Measurements from ENCODE around the gene TERC. TPM values are rescaled to one million over a fixed set of nuclear protein-coding genes. Genes with fewer than 3 reads are reported as not detected.

The TERC gene
- total and polyA plus RNA-seq, 2 experiments from 2014 or later, result 45.9 TPM; not detected in 1

DNA sequence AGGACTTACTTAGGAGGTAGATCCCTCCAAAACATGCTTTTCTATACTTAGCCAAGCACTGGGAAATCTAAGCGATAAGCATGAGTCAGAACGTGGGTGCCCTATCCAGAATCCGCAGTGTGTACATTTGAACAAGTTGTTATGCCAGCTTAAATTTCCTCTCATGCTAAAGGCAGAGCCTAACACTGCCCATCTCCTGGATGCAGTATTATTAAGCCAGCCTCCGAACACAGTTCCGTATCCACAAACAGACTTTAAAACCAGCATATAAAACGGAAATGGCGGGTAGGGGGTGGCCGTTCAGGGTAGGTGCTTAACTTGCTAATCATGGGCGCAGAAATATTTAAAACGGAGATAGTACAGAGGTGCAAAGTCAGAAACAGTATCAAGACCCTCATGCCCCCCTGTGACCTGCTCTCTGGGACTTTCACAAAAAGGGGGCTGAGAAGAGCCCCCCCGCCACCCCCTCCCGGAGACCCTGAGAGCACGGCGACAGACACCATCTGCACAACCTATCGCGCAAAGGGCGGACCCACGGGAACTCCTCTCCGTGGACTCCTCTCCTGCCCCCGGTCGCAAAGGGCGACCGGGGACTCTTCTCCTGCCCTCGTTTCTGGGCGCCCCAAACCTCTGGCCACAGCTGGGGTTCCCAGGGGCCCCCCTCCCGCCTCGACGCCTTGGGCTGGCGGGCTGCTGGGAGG, 46.9 kb upstream of the TERC start:
- Histone ChIP-seq H3K27me3 (no peaks in the 10 kb centered on the region), H3K9me3 (ENCODE audit: low read depth) (no peaks in the 10 kb centered on the region), H3K36me3 (no peaks in the 10 kb centered on the region), H3K4me1 (ENCODE audit: low read depth) (peaks cover 13% of the 10 kb centered on the region), H3K4me3 (peak overlapping the region; percentile 32), H3K27ac (peak overlapping the region; percentile 66)
- TF ChIP-seq, protein P1, sequence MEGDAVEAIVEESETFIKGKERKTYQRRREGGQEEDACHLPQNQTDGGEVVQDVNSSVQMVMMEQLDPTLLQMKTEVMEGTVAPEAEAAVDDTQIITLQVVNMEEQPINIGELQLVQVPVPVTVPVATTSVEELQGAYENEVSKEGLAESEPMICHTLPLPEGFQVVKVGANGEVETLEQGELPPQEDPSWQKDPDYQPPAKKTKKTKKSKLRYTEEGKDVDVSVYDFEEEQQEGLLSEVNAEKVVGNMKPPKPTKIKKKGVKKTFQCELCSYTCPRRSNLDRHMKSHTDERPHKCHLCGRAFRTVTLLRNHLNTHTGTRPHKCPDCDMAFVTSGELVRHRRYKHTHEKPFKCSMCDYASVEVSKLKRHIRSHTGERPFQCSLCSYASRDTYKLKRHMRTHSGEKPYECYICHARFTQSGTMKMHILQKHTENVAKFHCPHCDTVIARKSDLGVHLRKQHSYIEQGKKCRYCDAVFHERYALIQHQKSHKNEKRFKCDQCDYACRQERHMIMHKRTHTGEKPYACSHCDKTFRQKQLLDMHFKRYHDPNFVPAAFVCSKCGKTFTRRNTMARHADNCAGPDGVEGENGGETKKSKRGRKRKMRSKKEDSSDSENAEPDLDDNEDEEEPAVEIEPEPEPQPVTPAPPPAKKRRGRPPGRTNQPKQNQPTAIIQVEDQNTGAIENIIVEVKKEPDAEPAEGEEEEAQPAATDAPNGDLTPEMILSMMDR (IDR thresholded peaks at IDR 0.05; ENCODE audit: low read depth, low read length), result no peak
- peak; percentile 32 to 81 for DNase-seq (ENCODE audit: low read depth in 1 of 2, low spot score in 1 of 2)

DNA sequence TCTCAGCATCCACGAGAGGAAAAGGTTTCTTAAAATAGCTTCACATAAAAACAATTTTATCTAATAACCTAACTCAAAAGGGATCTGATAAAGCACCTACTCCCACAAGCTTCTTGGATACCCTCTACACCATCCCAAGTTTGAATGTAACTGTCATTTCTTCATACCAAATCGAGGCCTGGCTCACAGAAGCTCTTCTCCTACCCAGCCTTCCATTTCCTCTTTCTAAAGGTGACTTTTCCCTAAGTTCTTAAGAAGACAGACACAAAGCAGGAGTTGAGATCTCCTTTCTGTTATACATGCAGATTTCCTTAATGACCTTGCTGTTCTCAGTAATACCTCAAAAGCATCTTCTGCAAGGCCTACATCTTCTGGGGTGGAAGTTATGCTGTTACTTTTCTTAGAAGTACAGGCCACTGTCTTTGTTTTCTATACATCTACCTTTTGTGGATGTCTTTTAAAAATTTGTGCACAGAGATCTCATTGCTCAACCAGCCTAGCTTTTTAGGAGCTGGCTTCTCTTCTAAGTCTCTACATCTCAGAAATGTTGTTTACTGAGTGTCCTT, 44.5 kb upstream of the TERC start:
- H3K4me3 ChIP-seq, result no peak overlapping the region
- TF ChIP-seq, protein P1 (IDR thresholded peaks at IDR 0.05; ENCODE audit: low read depth, low read length), result no peak
- no peaks in the 10 kb centered on the region for H3K36me3 ChIP-seq
- no peaks in the 10 kb centered on the region for H3K9me3 ChIP-seq (ENCODE audit: low read depth)
- DNase-seq (ENCODE audit: low read depth in 1 of 2, low spot score in 1 of 2), result no peak
- H3K27me3 ChIP-seq, result no peaks in the 10 kb centered on the region
- H3K27ac ChIP-seq, result peak overlapping the region; percentile 64
- H3K4me1 ChIP-seq (ENCODE audit: low read depth), result peaks cover 13% of the 10 kb centered on the region

DNA sequence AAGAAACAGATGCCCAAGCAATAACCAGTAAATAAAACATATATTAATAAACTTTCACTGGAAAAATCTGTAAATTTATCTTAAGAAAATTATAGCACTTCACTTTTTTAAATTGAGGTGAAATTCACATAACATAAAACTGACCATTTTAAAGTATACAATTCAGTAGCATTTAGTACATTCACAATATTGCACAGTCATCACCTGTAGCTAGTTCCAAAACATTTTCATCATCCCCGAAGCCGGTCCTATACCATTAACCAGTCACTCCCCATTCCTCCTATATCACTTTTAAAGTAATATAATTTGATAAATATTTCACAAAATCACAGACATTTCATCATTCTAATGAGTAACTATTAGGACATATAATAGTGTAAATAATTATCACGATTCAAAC, 39.8 kb upstream of the TERC start:
- Histone ChIP-seq H3K4me3 (no peak overlapping the region), H3K27ac (no peak overlapping the region), H3K9me3 (ENCODE audit: low read depth) (no peaks in the 10 kb centered on the region), H3K36me3 (peaks cover 8% of the 10 kb centered on the region), H3K27me3 (no peaks in the 10 kb centered on the region), H3K4me1 (ENCODE audit: low read depth) (peaks cover 8% of the 10 kb centered on the region)
- DNase-seq (ENCODE audit: low read depth in 1 of 2, low spot score in 1 of 2), result no peak
- TF ChIP-seq, protein P1 (IDR thresholded peaks at IDR 0.05; ENCODE audit: low read depth, low read length), result no peak

DNA sequence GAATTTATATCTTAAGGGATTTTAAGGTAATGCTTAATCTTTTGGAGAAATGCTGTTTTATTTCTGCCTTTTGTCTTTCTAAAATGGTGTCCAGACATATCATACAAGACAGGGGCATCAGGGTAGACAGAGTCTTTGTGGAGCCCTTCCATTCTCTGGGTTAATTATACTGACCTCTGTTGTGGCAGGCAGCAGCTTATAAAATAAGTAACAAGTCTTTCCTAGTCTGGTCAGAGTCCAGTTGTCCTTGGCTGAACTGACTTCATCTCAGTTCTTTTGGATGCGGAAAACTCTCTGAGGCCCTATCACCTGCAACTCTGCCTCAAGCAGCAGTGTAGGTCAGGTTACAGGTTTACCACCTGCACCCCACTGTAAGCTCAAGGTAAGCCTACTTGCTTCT, 27.5 kb upstream of the TERC start:
- Histone ChIP-seq H3K4me3 (no peak overlapping the region), H3K27ac (no peak overlapping the region), H3K36me3 (peaks cover 14% of the 10 kb centered on the region), H3K9me3 (ENCODE audit: low read depth) (no peaks in the 10 kb centered on the region), H3K4me1 (ENCODE audit: low read depth) (no peaks in the 10 kb centered on the region), H3K27me3 (no peaks in the 10 kb centered on the region)
- no peak for DNase-seq (ENCODE audit: low read depth in 1 of 2, low spot score in 1 of 2)
- TF ChIP-seq, protein P1 (IDR thresholded peaks at IDR 0.05; ENCODE audit: low read depth, low read length), result no peak

DNA sequence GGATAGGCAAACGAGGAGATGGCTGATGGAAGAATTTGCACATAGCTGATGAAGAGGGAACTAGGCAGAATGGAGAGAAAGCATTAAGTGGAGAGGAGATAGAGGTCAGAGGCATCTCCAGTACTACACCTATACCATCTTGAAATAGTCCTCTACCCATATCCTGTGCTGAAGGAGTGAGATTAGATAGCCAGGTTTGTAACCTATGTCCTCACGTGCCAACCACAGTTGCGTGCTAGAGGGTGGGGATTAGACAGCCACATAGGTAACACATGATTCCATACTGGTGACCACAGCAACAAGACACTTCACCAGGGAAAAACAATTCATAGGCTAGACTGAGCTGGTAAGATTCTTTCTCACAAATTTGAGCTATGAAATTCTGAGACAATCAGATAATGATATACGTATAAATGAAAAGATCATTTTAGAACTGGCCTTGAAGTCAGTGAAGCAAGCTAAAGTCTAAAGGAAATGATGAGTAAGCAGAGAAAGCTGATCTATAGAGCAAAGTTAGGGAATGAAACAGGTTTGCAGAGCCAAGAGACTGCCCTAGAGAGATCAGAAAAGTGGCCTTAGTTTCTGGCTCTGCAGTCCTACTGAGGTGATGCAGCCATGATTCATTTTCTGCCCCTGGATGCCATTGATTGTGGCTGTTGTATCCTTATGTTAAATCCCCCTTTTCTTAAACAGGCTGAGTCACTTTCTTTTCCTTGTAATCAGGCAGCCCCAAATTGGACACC, 26.0 kb upstream of the TERC start:
- H3K27ac ChIP-seq, result no peak overlapping the region
- H3K4me1 ChIP-seq (ENCODE audit: low read depth), result no peaks in the 10 kb centered on the region
- peaks cover 26% of the 10 kb centered on the region for H3K36me3 ChIP-seq
- no peak overlapping the region for H3K4me3 ChIP-seq
- no peaks in the 10 kb centered on the region for H3K27me3 ChIP-seq
- TF ChIP-seq, protein P1 (IDR thresholded peaks at IDR 0.05; ENCODE audit: low read depth, low read length), result no peak
- H3K9me3 ChIP-seq (ENCODE audit: low read depth), result no peaks in the 10 kb centered on the region
- peak in 1 of 2 donors; percentile 6 for DNase-seq (ENCODE audit: low read depth in 1 of 2, low spot score in 1 of 2)
